ENCODE data around the gene UAP1L1.

The UAP1L1 gene

DNA sequence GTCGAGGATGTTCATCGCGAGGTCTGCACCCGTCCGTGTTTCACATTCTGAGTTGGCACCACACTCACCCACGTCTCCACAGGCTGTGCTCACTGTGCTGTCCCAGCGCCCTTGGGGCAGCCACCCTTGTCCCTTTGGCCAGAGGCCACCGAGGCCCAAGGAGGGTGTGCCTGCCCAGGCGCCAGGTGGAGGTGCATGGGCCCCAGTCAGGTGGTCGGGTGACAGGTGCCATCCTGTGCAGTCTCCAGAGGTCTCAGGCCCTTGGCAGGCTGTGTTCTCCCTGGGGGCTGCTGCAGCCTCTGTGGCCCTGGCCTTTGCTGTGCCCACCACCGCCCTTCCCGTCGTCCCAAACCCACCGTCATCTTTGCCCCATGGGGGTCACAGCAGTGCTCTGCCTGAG, 21.9 kb downstream of the UAP1L1 start:
- TF ChIP-seq ZNF174 (tag by site-specific recombination; IDR thresholded peaks at IDR 0.05) (no peak), ZBTB17 (tag by site-specific recombination; IDR thresholded peaks at IDR 0.05) (no peak), ZNF529 (tag by site-specific recombination; IDR thresholded peaks at IDR 0.05; ENCODE audit: insufficient replicate concordance) (no peak), YY1 (tag by site-specific recombination; IDR thresholded peaks at IDR 0.05) (no peak), ZNF585B (tag by site-specific recombination; IDR thresholded peaks at IDR 0.05) (no peak)
- TF ChIP-seq, protein P1, sequence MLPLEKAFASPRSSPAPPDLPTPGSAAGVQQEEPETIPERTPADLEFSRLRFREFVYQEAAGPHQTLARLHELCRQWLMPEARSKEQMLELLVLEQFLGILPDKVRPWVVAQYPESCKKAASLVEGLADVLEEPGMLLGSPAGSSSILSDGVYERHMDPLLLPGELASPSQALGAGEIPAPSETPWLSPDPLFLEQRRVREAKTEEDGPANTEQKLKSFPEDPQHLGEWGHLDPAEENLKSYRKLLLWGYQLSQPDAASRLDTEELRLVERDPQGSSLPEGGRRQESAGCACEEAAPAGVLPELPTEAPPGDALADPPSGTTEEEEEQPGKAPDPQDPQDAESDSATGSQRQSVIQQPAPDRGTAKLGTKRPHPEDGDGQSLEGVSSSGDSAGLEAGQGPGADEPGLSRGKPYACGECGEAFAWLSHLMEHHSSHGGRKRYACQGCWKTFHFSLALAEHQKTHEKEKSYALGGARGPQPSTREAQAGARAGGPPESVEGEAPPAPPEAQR (tag by site-specific recombination; IDR thresholded peaks at IDR 0.05): no peak
- TF ChIP-seq, protein P2, sequence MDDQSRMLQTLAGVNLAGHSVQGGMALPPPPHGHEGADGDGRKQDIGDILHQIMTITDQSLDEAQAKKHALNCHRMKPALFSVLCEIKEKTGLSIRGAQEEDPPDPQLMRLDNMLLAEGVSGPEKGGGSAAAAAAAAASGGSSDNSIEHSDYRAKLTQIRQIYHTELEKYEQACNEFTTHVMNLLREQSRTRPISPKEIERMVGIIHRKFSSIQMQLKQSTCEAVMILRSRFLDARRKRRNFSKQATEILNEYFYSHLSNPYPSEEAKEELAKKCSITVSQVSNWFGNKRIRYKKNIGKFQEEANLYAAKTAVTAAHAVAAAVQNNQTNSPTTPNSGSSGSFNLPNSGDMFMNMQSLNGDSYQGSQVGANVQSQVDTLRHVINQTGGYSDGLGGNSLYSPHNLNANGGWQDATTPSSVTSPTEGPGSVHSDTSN (CRISPR knock-in tag; IDR thresholded peaks at IDR 0.05): no peak
- TF ChIP-seq, protein P3, sequence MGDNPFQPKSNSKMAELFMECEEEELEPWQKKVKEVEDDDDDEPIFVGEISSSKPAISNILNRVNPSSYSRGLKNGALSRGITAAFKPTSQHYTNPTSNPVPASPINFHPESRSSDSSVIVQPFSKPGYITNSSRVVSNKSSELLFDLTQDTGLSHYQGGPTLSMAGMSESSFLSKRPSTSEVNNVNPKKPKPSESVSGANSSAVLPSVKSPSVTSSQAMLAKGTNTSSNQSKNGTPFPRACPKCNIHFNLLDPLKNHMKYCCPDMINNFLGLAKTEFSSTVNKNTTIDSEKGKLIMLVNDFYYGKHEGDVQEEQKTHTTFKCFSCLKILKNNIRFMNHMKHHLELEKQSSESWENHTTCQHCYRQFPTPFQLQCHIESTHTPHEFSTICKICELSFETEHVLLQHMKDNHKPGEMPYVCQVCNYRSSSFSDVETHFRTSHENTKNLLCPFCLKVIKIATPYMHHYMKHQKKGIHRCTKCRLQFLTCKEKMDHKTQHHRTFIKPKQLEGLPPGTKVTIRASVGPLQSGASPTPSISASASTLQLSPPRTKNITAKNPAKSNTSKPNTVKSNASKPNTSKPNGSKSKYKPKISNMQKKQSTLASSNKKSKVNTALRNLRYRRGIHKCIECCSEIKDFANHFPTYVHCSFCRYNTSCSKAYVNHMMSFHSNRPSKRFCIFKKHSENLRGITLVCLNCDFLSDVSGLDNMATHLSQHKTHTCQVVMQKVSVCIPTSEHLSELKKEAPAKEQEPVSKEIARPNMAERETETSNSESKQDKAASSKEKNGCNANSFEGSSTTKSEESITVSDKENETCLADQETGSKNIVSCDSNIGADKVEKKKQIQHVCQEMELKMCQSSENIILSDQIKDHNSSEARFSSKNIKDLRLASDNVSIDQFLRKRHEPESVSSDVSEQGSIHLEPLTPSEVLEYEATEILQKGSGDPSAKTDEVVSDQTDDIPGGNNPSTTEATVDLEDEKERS (tag by site-specific recombination; IDR thresholded peaks at IDR 0.05): no peak
- CTCF ChIA-PET: no interaction called here
- POLR2A ChIA-PET: no interaction called here
- H3K27ac ChIP-seq (ENCODE audit: extremely low read depth, low read depth, low read length): no peak overlapping the region
- H3K9me3 ChIP-seq (ENCODE audit: control insufficient read depth, insufficient read depth, low read depth, low read length): no peaks in the 10 kb centered on the region
- no peak overlapping the region for H3K4me3 ChIP-seq (ENCODE audit: low read depth, low read length)
- peaks cover 0 to 85% of the 10 kb centered on the region in 2 experiments; a peak in 2 of 3 replicates for H3K36me3 ChIP-seq (ENCODE audit: control insufficient read depth in 2 of 2, insufficient read depth in 1 of 2, low read length in 2 of 2)
- H3K4me1 ChIP-seq (ENCODE audit: control insufficient read depth, insufficient read depth, low read length): no peaks in the 10 kb centered on the region

DNA sequence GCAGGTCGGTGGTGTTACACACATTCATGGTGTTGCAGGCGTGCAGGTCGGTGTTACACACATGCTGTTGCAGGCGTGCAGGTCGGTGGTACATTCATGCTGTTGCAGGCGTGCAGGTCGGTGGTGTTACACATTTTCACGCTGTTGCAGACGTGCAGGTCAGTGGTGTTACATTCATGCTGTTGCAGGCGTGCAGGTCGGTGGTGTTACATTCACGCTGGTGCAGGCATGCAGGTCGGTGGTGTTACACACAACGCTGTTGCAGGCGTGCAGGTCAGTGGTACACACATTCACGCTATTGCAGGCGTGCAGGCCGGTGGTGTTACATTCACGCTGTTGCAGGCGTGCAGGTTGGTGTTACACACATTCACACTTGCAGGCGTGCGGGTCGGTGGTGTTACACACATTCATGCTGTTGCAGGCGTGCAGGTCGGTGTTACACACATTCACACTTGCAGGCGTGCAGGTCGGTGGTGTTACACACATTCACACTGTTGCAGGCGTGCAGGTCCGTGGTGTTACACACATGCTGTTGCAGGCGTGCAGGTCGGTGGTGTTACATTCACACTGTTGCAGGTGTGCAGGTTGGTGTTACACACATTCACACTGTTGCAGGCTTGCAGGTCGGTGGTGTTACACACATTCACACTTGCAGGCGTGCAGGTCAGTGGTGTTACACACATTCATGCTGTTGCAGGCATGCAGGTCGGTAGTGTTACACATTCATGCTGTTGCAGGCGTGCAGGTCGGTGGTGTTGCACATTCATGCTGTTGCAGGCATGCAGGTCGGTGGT, 26.1 kb downstream of the UAP1L1 start:
- H3K4me1 ChIP-seq (ENCODE audit: control insufficient read depth, insufficient read depth, low read length): no peaks in the 10 kb centered on the region
- H3K27ac ChIP-seq (ENCODE audit: extremely low read depth, low read depth, low read length): no peak overlapping the region
- H3K4me3 ChIP-seq (ENCODE audit: low read depth, low read length): no peak overlapping the region
- CTCF ChIA-PET: interaction anchor here (0.7 to 2.1 kb wide), 4 partner anchors 15 to 134 kb away, joined by 4 to 7 read pairs (median 4); no protein-coding TSS in a partner anchor
- H3K9me3 ChIP-seq (ENCODE audit: control insufficient read depth, insufficient read depth, low read depth, low read length): no peaks in the 10 kb centered on the region
- peaks cover 0 to 93% of the 10 kb centered on the region in 2 experiments; a peak in 2 of 3 replicates for H3K36me3 ChIP-seq (ENCODE audit: control insufficient read depth in 2 of 2, insufficient read depth in 1 of 2, low read length in 2 of 2)
- POLR2A ChIA-PET: no interaction called here
- TF ChIP-seq ZNF701 (tag by site-specific recombination; IDR thresholded peaks at IDR 0.05) (no peak), ZNF2 (tag by site-specific recombination; IDR thresholded peaks at IDR 0.05) (no peak), ZNF837 (tag by site-specific recombination; IDR thresholded peaks at IDR 0.05) (no peak), ZNF660 (tag by site-specific recombination; IDR thresholded peaks at IDR 0.05) (no peak), ZXDB (tag by site-specific recombination; IDR thresholded peaks at IDR 0.05) (no peak), ZNF658 (tag by site-specific recombination; IDR thresholded peaks at IDR 0.05) (no peak), ZNF292 (tag by site-specific recombination; IDR thresholded peaks at IDR 0.05; ENCODE audit: borderline replicate concordance, low read depth) (no peak), ZNF558 (tag by site-specific recombination; IDR thresholded peaks at IDR 0.05) (no peak), ZNF132 (tag by site-specific recombination; IDR thresholded peaks at IDR 0.05; ENCODE audit: borderline replicate concordance) (no peak), ZNF211 (tag by site-specific recombination; IDR thresholded peaks at IDR 0.05; ENCODE audit: low read depth) (no peak), ZNF239 (tag by site-specific recombination; IDR thresholded peaks at IDR 0.05) (no peak), ZNF830 (tag by site-specific recombination; IDR thresholded peaks at IDR 0.05; ENCODE audit: low read depth) (no peak), ZNF664 (tag by site-specific recombination; IDR thresholded peaks at IDR 0.05) (no peak), ZNF843 (tag by site-specific recombination; IDR thresholded peaks at IDR 0.05) (no peak), ZNF530 (tag by site-specific recombination; IDR thresholded peaks at IDR 0.05; ENCODE audit: low read depth) (no peak), ZNF10 (tag by site-specific recombination; IDR thresholded peaks at IDR 0.05) (no peak), KLF9 (tag by site-specific recombination; IDR thresholded peaks at IDR 0.05; ENCODE audit: low read depth) (no peak)
- TF ChIP-seq, protein P4, sequence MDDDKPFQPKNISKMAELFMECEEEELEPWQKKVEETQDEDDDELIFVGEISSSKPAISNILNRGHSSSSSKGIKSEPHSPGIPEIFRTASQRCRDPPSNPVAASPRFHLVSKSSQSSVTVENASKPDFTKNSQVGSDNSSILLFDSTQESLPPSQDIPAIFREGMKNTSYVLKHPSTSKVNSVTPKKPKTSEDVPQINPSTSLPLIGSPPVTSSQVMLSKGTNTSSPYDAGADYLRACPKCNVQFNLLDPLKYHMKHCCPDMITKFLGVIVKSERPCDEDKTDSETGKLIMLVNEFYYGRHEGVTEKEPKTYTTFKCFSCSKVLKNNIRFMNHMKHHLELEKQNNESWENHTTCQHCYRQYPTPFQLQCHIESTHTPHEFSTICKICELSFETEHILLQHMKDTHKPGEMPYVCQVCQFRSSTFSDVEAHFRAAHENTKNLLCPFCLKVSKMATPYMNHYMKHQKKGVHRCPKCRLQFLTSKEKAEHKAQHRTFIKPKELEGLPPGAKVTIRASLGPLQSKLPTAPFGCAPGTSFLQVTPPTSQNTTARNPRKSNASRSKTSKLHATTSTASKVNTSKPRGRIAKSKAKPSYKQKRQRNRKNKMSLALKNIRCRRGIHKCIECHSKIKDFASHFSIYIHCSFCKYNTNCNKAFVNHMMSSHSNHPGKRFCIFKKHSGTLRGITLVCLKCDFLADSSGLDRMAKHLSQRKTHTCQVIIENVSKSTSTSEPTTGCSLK (tag by site-specific recombination; IDR thresholded peaks at IDR 0.05): no peak
- TF ChIP-seq, protein P1 (tag by site-specific recombination; IDR thresholded peaks at IDR 0.05): no peak
